NCI-H1930 (cell line): ENCODE data around the gene SLC25A2.
"Not testable (repeated sequence)": the region's sequence is repeated elsewhere in the genome, so short reads cannot be mapped to it uniquely, and the experiment has no call there.

Source experiments
- DNase-seq, 2 experiments: peaks; one replicate each; lab custom pipeline; 2025; lab: John Stamatoyannopoulos, UW

Gene SLC25A2

GRCh38 chr5:141303756-141304155 is at the start of gene SLC25A2:
TSS of gene SLC25A2 (minus strand) at chr5:141304049. CDS start at chr5:141303865, 184 bp downstream.
- DNase-seq: no peak

GRCh38 chr5:141351591-141351990 is 47.7 kb upstream of the SLC25A2 start:
- no peak for DNase-seq

GRCh38 chr5:141349917-141350619 is 46.2 kb upstream of the SLC25A2 start, which contains the start of gene PCDHGB1:
TSS of gene PCDHGB1 (plus strand) at chr5:141350099. CDS start at chr5:141350261, 162 bp downstream.
- peak; percentile 64 to 72 for DNase-seq

GRCh38 chr5:141346017-141346416 is 42.2 kb upstream of the SLC25A2 start:
- not testable (repeated sequence) for DNase-seq

GRCh38 chr5:141345327-141345726 is 41.5 kb upstream of the SLC25A2 start:
- DNase-seq: no peak

- DNase-seq: no peak
Measured at GRCh38 chr5:141343953-141344463, 40.2 kb upstream of the SLC25A2 start.

GRCh38 chr5:141343242-141343952 is 39.5 kb upstream of the SLC25A2 start, which contains the start of gene PCDHGA3:
TSS of gene PCDHGA3 (plus strand) at chr5:141343829. CDS start at chr5:141344034, 205 bp downstream.
- DNase-seq: no peak

- DNase-seq: no peak
Measured at GRCh38 chr5:141342773-141343172, 38.9 kb upstream of the SLC25A2 start.

- not testable (repeated sequence) for DNase-seq
Measured at GRCh38 chr5:141340781-141341354, 37.0 kb upstream of the SLC25A2 start.

- no peak for DNase-seq
Measured at GRCh38 chr5:141338538-141339306, 34.9 kb upstream of the SLC25A2 start, which contains the start of gene PCDHGA2. TSS of gene PCDHGA2 (plus strand) at chr5:141338760.

- DNase-seq: not testable (repeated sequence)
Measured at GRCh38 chr5:141332571-141332970, 28.7 kb upstream of the SLC25A2 start.

GRCh38 chr5:141330299-141331080 is 26.6 kb upstream of the SLC25A2 start, which contains the start of gene PCDHGA1:
TSS of gene PCDHGA1 (plus strand) at chr5:141330514.
- no peak for DNase-seq

- no peak for DNase-seq
Measured at GRCh38 chr5:141328231-141328630, 24.4 kb upstream of the SLC25A2 start.

- peak; percentile 21 to 61 for DNase-seq
Measured at GRCh38 chr5:141326088-141326854, 22.4 kb upstream of the SLC25A2 start.

GRCh38 chr5:141322261-141322660 is 18.4 kb upstream of the SLC25A2 start:
- no peak for DNase-seq

- peak; percentile 69 to 87 for DNase-seq
Measured at GRCh38 chr5:141320225-141321169, 16.6 kb upstream of the SLC25A2 start, which contains the start of gene TAF7. TSS of gene TAF7 (minus strand) at chr5:141320784. CDS start at chr5:141320044, 740 bp downstream.

- DNase-seq: no peak
Measured at GRCh38 chr5:141319699-141320098, 15.8 kb upstream of the SLC25A2 start.

- no peak for DNase-seq
Measured at GRCh38 chr5:141319202-141319601, 15.4 kb upstream of the SLC25A2 start.

GRCh38 chr5:141316963-141317362 is 13.1 kb upstream of the SLC25A2 start:
- DNase-seq: not testable (repeated sequence)
